ENCODE measurements around the gene FAM117B.

DNA sequence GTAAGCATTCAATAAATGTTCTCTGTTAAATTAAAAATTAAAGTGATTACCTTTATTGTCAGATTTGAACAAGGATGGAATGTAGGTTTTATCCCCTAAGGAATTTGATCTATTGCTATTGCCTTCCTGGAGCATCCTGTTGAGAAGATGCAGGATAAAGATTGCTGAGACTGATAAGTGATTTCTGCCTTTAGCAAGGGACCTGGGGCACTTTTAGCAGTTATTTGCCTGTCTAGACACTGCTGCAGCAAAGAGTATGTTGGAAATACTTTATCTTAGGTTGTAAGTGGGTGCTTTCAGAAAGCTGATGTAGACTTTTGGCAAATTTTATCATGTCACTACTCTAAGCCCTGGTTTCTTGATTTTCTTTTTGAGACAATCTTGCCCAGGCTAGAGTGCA, 69.5 kb downstream of the FAM117B start:
- TF ChIP-seq POLR2AphosphoS5 (IDR thresholded peaks at IDR 0.05; ENCODE audit: borderline replicate concordance, low read depth, low read length) (no peak), EZH2 (IDR thresholded peaks at IDR 0.05) (no peak)

Measured in SK-N-MC (cell line).